K562 (cell line): ENCODE data around the gene ZNF652. TPM values are rescaled to one million over a fixed set of nuclear protein-coding genes. Genes with fewer than 3 reads are reported as not detected.
A peak's percentile ranks its signal among the peaks of the same experiment; 100 is the strongest.

Experiments
- ATAC-seq: fragments of 200-7000 bp; cut with Tn5 transposase; 3 replicates; pipeline ENCODE4 v1.9.1; 2020; ENCODE audit warnings: moderate library complexity
- BruUV-seq: library from RNA; stranded (reverse); fragments of 400-500 nt; replicated peaks from 2 replicates; lab custom pipeline; 2021; lab: Mats Ljungman, UMichigan
- CTCF ChIA-PET: fragments of 300-600 bp; formaldehyde crosslinking; extraction: SDS; loops from one replicate; lab custom pipeline; 2021; ENCODE audit warnings: low intra/inter-chr PET ratio; lab: Yijun Ruan, JAX
- POLR2A ChIA-PET: fragments of 300-600, 350-650 bp; sonication (Branson Sonifier 250); formaldehyde crosslinking; extraction: SDS; loops from one replicate; lab custom pipeline; 2021; ENCODE audit warnings: antibody characterized with exemption, inconsistent platforms; lab: Yijun Ruan, JAX
- DNase-seq, 4 experiments: peaks; one replicate each; pipeline versions ENCODE4 v3.0.0 to v3.0.0-alpha.2; 2011 to 2018; ENCODE audit warnings: low spot score in 3 of 4, mixed read lengths in 3 of 4; ENCODE audit errors: extremely low read depth in 1 of 4
- FAIRE-seq: peaks from 2 replicates; lab custom pipeline; 2011; peaks lifted over from hg19 to GRCh38; lab: Jason Lieb, UNC
- H2AFZ ChIP-seq: 2 replicates; pipeline ENCODE4 v1.6.0; 2011; ENCODE audit warnings: low read depth, low read length, control low read depth, inconsistent platforms
- H3K27ac ChIP-seq: fragments of 200-600 bp; 3 replicates; pipeline ENCODE4 v1.8.0; 2011; ENCODE audit warnings: low read depth, mild to moderate bottlenecking, control low read depth, inconsistent platforms, low read length, moderate library complexity, mixed read lengths; ENCODE audit errors: extremely low read depth
- H3K27me3 ChIP-seq, 2 experiments: fragments of 300-600 bp in 1 of 2; 2 replicates in 1 of 2; 3 replicates in 1 of 2; pipeline versions ENCODE4 v1.6.0 to v1.8.0; 2011; ENCODE audit warnings: inconsistent platforms in 2 of 2, low read length in 2 of 2, mild to moderate bottlenecking in 1 of 2, mixed read lengths in 1 of 2, moderate library complexity in 1 of 2; ENCODE audit not compliant: control insufficient read depth in 2 of 2, insufficient read depth in 2 of 2
- H3K36me3 ChIP-seq: fragments of 300-600 bp; 3 replicates; pipeline ENCODE4 v1.8.0; 2011; ENCODE audit warnings: mild to moderate bottlenecking, low read length, inconsistent platforms; ENCODE audit not compliant: control insufficient read depth, insufficient read depth
- H3K4me1 ChIP-seq, 2 experiments: fragments of 200-600 bp in 1 of 2; replicated peaks in 1 of 2; 2 replicates in 1 of 2; 3 replicates in 1 of 2; pipeline versions ENCODE4 v1.5.1 to v1.8.0; 2011; ENCODE audit warnings: inconsistent platforms in 2 of 2, low read length in 2 of 2, mild to moderate bottlenecking in 1 of 2, mixed read lengths in 1 of 2, moderate library complexity in 1 of 2; ENCODE audit not compliant: control insufficient read depth in 2 of 2, insufficient read depth in 2 of 2
- H3K4me2 ChIP-seq: 2 replicates; pipeline ENCODE4 v1.6.1; 2011; ENCODE audit warnings: low read length, control low read depth, inconsistent platforms, mixed read lengths; ENCODE audit not compliant: insufficient read depth
- H3K4me3 ChIP-seq: fragments of 200-600 bp; sonication (generic), shearing (Covaris generic); 2 replicates; pipeline ENCODE4 v1.5.1; 2016; ENCODE audit warnings: control low read depth, inconsistent platforms
- H3K79me2 ChIP-seq: fragments of 200-600 bp; 3 replicates; pipeline ENCODE4 v1.8.0; 2011; ENCODE audit warnings: low read length, inconsistent platforms; ENCODE audit not compliant: control insufficient read depth, insufficient read depth
- H3K9ac ChIP-seq, 2 experiments: 2 replicates each; pipeline versions ENCODE4 v1.6.0 to v1.6.1; 2011; ENCODE audit warnings: low read depth in 2 of 2, low read length in 2 of 2, control low read depth in 1 of 2, inconsistent platforms in 1 of 2, mild to moderate bottlenecking in 1 of 2, mixed read lengths in 1 of 2; ENCODE audit not compliant: insufficient read depth in 1 of 2
- H3K9me1 ChIP-seq: one replicate; pipeline ENCODE4 v1.6.0; 2011; ENCODE audit warnings: inconsistent platforms, mild to moderate bottlenecking, low read length, moderate library complexity; ENCODE audit not compliant: control insufficient read depth, insufficient read depth
- H3K9me3 ChIP-seq: replicated peaks from 2 replicates; pipeline ENCODE4 v1.5.1; 2011; ENCODE audit warnings: low read depth, low read length, inconsistent platforms; ENCODE audit not compliant: control insufficient read depth, insufficient read depth
- H4K20me1 ChIP-seq: replicated peaks from 2 replicates; pipeline ENCODE4 v1.6.1; 2011; ENCODE audit warnings: low read length, inconsistent platforms, mixed read lengths; ENCODE audit not compliant: control insufficient read depth, insufficient read depth
- ARID1B ChIP-seq: fragments of 450-650 bp; IDR thresholded peaks from 2 replicates; pipeline ENCODE4 v1.6.1; 2016; ENCODE audit warnings: antibody characterized with exemption, mild to moderate bottlenecking, inconsistent platforms
- BDP1 ChIP-seq: IDR thresholded peaks from 3 replicates; pipeline ENCODE4 v1.6.1; 2011; ENCODE audit not compliant: insufficient read length, insufficient read depth
- CSDE1 ChIP-seq, 2 experiments: fragments of 450-650 bp; IDR thresholded peaks; 2 replicates each; pipeline ENCODE4 v1.6.1; 2016; ENCODE audit warnings: mild to moderate bottlenecking in 1 of 2
- FOSL1 ChIP-seq: fragments of 200-800 bp; sonication (Bioruptor generic); conservative IDR thresholded peaks from 2 replicates; pipeline ENCODE4 v1.6.1; 2016; ENCODE audit warnings: missing genetic modification characterization, missing compliant biosample characterization
- OTX1 ChIP-seq: fragments of 450-650 bp; formaldehyde crosslinking; IDR thresholded peaks from 2 replicates; pipeline ENCODE4 v1.4.0; 2022; ENCODE audit warnings: mild to moderate bottlenecking
- PTRF ChIP-seq: fragments of 450-650 bp; IDR thresholded peaks from 2 replicates; pipeline ENCODE4 v1.6.1; 2016; ENCODE audit warnings: mild to moderate bottlenecking, missing genetic modification characterization, missing compliant biosample characterization
- RFX1 ChIP-seq: fragments of 450-650 bp; IDR thresholded peaks from 2 replicates; pipeline ENCODE4 v1.6.1; 2016; ENCODE audit warnings: mild to moderate bottlenecking, moderate library complexity
- YBX1 ChIP-seq: fragments of 450-650 bp; IDR thresholded peaks from 2 replicates; pipeline ENCODE4 v1.7.1; 2016; ENCODE audit warnings: mild to moderate bottlenecking
- ZC3H11A ChIP-seq: IDR thresholded peaks from 2 replicates; pipeline ENCODE4 v1.6.1; 2012; ENCODE audit warnings: low read depth, low read length, improper control_type of control experiment
- WGBS: fragments of 100-300 bp; shearing (Covaris generic); methylation state at CpG from one replicate; pipeline ENCODE4 v1.1.6; 2016; ENCODE audit warnings: low coverage, mixed read lengths; ENCODE audit not compliant: insufficient coverage; ENCODE audit errors: missing lambda C conversion rate; 5-methylcytosine and 5-hydroxymethylcytosine counted together
- in situ Hi-C: fragments of 300-500 bp; cut with MboI; formaldehyde crosslinking; loops from 4 replicates; pipeline ENCODE4 v1.15.0; 2018; ENCODE audit warnings: inconsistent platforms, mixed read lengths
- intact Hi-C: fragments of 100-400 bp; cut with micrococcal nuclease; formaldehyde crosslinking; loops from 2 replicates; pipeline ENCODE4 v1.14.2; 2022
- polyA plus RNA-seq, 8 experiments: library from polyadenylated mRNA; depleted of rRNA in 4 of 8; stranded (reverse) in 5 of 8; unstranded in 3 of 8; fragments of >200 nt; fragmentation: Nextera tagmentation in 2 of 8; fragmentation: Illumina TruSeq in 1 of 8; extraction: Ambion mirVana in 2 of 8; extraction: Trizol in 1 of 8; gene quantifications; 2 replicates each; pipeline versions ENCODE4 v1.2.1 to v1.2.3, GENCODE V29; 2011 to 2014; ENCODE audit warnings: inconsistent platforms in 1 of 8, missing spikeins in 1 of 8
- total RNA-seq, 7 experiments: library from RNA; depleted of rRNA in 6 of 7; stranded (reverse); fragments of >200 nt in 6 of 7; fragmentation: Illumina TruSeq in 2 of 7; extraction: Trizol in 2 of 7; gene quantifications; 2 replicates each; pipeline versions ENCODE4 v1.2.1 to v1.2.3, GENCODE V29; 2011 to 2021; ENCODE audit warnings: low replicate concordance in 1 of 7
- TF ChIP-seq, protein P1 (sequence below), 2 experiments: fragments of 250-450 bp in 1 of 2; fragments of 450-650 bp in 1 of 2; sonication (Bioruptor Pico) in 1 of 2; IDR thresholded peaks; 2 replicates each; pipeline versions ENCODE4 v1.6.1 to v1.8.0; 2016 to 2021; ENCODE audit warnings: mild to moderate bottlenecking in 2 of 2, moderate library complexity in 2 of 2, missing compliant biosample characterization in 1 of 2, missing genetic modification characterization in 1 of 2
- TF ChIP-seq, protein P2 (sequence below): fragments of 150-350 bp; conservative IDR thresholded peaks from 2 replicates; pipeline ENCODE4 v1.6.1; 2014; ENCODE audit warnings: low read length
- TF ChIP-seq, protein P3 (sequence below), 2 experiments: fragments of 450-650 bp; IDR thresholded peaks; 2 replicates each; pipeline ENCODE4 v1.6.1; 2016
- TF ChIP-seq, protein P4 (sequence below), 2 experiments: fragments of 450-650 bp in 1 of 2; sonication (generic) in 1 of 2; formaldehyde crosslinking in 1 of 2; IDR thresholded peaks in 1 of 2; conservative IDR thresholded peaks in 1 of 2; 2 replicates each; pipeline versions ENCODE4 v1.6.1 to v1.8.1; 2016 to 2023; ENCODE audit warnings: mild to moderate bottlenecking in 2 of 2, moderate library complexity in 2 of 2, inconsistent platforms in 1 of 2, missing genetic modification reagents in 1 of 2
- TF ChIP-seq, protein P5 (sequence below): sonication (generic); formaldehyde crosslinking; IDR thresholded peaks from 2 replicates; pipeline ENCODE4 v1.8.0; 2022; ENCODE audit warnings: missing genetic modification reagents, mild to moderate bottlenecking, borderline replicate concordance

ZNF652 gene
- total and polyA plus RNA-seq, 9 of the 15 experiments (the other 6 are each of a cell fraction or from before 2014, with no cell fraction given): 5.1 to 15.5 (median 7.8) TPM

DNA sequence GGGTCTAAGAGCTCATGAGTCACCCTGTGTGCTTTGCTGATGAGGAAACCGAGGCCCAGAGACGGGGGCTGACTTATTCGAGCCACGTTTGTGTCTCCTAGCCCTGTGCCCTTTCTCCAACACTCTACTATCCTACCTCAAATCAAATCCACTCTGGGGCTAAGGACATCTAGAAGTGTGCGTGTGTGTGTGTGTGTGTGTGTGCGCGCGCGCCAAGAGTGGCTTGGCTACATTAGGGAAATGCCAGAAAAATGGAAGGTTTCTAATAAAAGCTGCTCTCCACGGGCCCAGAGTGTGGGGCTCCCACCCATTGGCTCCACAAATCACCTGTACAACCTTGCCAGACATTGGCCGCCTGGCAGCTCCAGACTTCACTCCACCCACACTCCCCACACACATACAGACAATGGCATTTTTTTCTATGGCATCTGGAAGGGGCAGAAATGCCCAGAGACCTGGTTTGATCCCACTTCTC lies 101.2 kb downstream of the ZNF652 start:
- BruUV-seq: no TSS peak
- intact Hi-C loops (no loop called here), in situ Hi-C loops (no loop called here)
- POLR2A ChIA-PET: interaction anchor here (0.5 kb wide), 1 partner anchor 583 kb away, joined by 3 read pairs; no protein-coding TSS in a partner anchor
- DNase-seq: no peak
- H3K4me3 ChIP-seq: no peak overlapping the region
- H3K27ac ChIP-seq: no peak overlapping the region
- WGBS: 57% methylated on average over 11 of the region's 11 CpGs
- H3K9ac ChIP-seq: peak overlapping the region; percentile 47 to 88; a peak in 3 of 4 replicates
- peaks cover 4 to 13% of the 10 kb centered on the region in 2 experiments; a peak in 4 of 5 replicates for H3K4me1 ChIP-seq
- CTCF ChIA-PET: no interaction called here
- H2AFZ ChIP-seq: peak overlapping the region; percentile 89
- peak overlapping the region; percentile 69 for H3K4me2 ChIP-seq
- H3K27me3 ChIP-seq: peaks cover 0 to 23% of the 10 kb centered on the region in 2 experiments; a peak in 2 of 5 replicates
- H4K20me1 ChIP-seq: no peaks in the 10 kb centered on the region
- H3K9me3 ChIP-seq: no peaks in the 10 kb centered on the region
- no peaks in the 10 kb centered on the region for H3K79me2 ChIP-seq
- no peak for ATAC-seq
- peak; percentile 23 for FAIRE-seq
- no peaks in the 10 kb centered on the region for H3K36me3 ChIP-seq
- H3K9me1 ChIP-seq: no peaks in the 10 kb centered on the region
- TF ChIP-seq, protein P1, sequence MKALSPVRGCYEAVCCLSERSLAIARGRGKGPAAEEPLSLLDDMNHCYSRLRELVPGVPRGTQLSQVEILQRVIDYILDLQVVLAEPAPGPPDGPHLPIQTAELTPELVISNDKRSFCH (CRISPR knock-in tag; IDR thresholded peaks at IDR 0.05): no peak
- TF ChIP-seq, protein P1 (tag; IDR thresholded peaks at IDR 0.05): no peak
- TF ChIP-seq CSDE1 (IDR thresholded peaks at IDR 0.05): no peak
- peak; percentile 59; the same call in 1 of the 2 replicates for TF ChIP-seq FOSL1
- TF ChIP-seq, protein P2, sequence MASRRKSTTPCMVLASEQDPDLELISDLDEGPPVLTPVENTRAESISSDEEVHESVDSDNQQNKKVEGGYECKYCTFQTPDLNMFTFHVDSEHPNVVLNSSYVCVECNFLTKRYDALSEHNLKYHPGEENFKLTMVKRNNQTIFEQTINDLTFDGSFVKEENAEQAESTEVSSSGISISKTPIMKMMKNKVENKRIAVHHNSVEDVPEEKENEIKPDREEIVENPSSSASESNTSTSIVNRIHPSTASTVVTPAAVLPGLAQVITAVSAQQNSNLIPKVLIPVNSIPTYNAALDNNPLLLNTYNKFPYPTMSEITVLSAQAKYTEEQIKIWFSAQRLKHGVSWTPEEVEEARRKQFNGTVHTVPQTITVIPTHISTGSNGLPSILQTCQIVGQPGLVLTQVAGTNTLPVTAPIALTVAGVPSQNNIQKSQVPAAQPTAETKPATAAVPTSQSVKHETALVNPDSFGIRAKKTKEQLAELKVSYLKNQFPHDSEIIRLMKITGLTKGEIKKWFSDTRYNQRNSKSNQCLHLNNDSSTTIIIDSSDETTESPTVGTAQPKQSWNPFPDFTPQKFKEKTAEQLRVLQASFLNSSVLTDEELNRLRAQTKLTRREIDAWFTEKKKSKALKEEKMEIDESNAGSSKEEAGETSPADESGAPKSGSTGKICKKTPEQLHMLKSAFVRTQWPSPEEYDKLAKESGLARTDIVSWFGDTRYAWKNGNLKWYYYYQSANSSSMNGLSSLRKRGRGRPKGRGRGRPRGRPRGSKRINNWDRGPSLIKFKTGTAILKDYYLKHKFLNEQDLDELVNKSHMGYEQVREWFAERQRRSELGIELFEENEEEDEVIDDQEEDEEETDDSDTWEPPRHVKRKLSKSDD: no peak
- TF ChIP-seq, protein P3, sequence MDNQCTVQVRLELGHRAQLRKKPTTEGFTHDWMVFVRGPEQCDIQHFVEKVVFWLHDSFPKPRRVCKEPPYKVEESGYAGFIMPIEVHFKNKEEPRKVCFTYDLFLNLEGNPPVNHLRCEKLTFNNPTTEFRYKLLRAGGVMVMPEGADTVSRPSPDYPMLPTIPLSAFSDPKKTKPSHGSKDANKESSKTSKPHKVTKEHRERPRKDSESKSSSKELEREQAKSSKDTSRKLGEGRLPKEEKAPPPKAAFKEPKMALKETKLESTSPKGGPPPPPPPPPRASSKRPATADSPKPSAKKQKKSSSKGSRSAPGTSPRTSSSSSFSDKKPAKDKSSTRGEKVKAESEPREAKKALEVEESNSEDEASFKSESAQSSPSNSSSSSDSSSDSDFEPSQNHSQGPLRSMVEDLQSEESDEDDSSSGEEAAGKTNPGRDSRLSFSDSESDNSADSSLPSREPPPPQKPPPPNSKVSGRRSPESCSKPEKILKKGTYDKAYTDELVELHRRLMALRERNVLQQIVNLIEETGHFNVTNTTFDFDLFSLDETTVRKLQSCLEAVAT (IDR thresholded peaks at IDR 0.05): 0 out of 4 replicates have a peak, but pooled peaks of 1 of the 2 experiments have one; percentile 5
- no peak for TF ChIP-seq OTX1 (CRISPR knock-in tag)
- no peak for TF ChIP-seq BDP1
- TF ChIP-seq, protein P4, sequence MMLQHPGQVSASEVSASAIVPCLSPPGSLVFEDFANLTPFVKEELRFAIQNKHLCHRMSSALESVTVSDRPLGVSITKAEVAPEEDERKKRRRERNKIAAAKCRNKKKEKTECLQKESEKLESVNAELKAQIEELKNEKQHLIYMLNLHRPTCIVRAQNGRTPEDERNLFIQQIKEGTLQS (IDR thresholded peaks at IDR 0.05): peak; percentile 74
- TF ChIP-seq, protein P4 (CRISPR knock-in tag; conservative IDR thresholded peaks at IDR 0.05): no peak
- TF ChIP-seq YBX1: no peak
- no peak for TF ChIP-seq ZC3H11A
- TF ChIP-seq ARID1B: peak; percentile 35; the same call in 1 of the 2 replicates
- TF ChIP-seq PTRF (tag): no peak
- TF ChIP-seq, protein P5, sequence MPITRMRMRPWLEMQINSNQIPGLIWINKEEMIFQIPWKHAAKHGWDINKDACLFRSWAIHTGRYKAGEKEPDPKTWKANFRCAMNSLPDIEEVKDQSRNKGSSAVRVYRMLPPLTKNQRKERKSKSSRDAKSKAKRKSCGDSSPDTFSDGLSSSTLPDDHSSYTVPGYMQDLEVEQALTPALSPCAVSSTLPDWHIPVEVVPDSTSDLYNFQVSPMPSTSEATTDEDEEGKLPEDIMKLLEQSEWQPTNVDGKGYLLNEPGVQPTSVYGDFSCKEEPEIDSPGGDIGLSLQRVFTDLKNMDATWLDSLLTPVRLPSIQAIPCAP: no peak
- TF ChIP-seq RFX1: no peak
